Measurements from ENCODE around the gene NEGR1. TPM values are rescaled to one million over a fixed set of nuclear protein-coding genes. Genes with fewer than 3 reads are reported as not detected.

The NEGR1 gene
- total RNA-seq, 1 experiment from 2014 or later, result 19.2 TPM

DNA sequence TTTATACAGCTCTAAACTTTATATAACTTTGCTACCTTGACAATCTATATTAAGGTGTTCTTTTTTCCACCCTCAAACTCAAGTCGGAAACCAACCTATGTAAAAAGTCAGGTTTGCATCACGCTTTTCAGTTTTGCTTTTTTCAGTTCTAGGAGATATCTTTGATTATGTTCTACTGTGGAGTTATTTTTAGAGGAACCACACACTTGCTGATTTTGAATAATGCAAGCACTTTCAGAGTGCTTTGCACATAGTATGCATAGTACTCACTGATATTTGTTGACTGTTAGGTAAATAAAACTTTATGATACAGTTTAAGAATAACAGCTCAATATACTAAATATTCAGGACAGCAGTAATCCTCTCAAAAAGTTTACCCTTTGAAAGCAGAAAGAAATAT is 637.3 kb downstream of the NEGR1 start:
- no TSS peak for BruUV-seq (replicated peaks)
- CTCF ChIA-PET, result no interaction called here
- no peak for DNase-seq
- H3K9me3 Mint-ChIP-seq (ENCODE audit: low read depth, unreplicated experiment), result peaks cover 7% of the 10 kb centered on the region
- no peaks in the 10 kb centered on the region for H3K27me3 Mint-ChIP-seq (ENCODE audit: unreplicated experiment)
- intact Hi-C loops (cut with micrococcal nuclease; ENCODE audit: unreplicated experiment), result no loop called here
- no peak overlapping the region for H3K27ac Mint-ChIP-seq (ENCODE audit: unreplicated experiment)
- no peak overlapping the region for H3K4me3 Mint-ChIP-seq (ENCODE audit: low read depth, unreplicated experiment)
- no peaks in the 10 kb centered on the region for H3K36me3 Mint-ChIP-seq (ENCODE audit: insufficient read depth, unreplicated experiment)
- TF ChIP-seq, protein P1, sequence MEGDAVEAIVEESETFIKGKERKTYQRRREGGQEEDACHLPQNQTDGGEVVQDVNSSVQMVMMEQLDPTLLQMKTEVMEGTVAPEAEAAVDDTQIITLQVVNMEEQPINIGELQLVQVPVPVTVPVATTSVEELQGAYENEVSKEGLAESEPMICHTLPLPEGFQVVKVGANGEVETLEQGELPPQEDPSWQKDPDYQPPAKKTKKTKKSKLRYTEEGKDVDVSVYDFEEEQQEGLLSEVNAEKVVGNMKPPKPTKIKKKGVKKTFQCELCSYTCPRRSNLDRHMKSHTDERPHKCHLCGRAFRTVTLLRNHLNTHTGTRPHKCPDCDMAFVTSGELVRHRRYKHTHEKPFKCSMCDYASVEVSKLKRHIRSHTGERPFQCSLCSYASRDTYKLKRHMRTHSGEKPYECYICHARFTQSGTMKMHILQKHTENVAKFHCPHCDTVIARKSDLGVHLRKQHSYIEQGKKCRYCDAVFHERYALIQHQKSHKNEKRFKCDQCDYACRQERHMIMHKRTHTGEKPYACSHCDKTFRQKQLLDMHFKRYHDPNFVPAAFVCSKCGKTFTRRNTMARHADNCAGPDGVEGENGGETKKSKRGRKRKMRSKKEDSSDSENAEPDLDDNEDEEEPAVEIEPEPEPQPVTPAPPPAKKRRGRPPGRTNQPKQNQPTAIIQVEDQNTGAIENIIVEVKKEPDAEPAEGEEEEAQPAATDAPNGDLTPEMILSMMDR (IDR thresholded peaks at IDR 0.05; ENCODE audit: unreplicated experiment), result no peak
- no peaks in the 10 kb centered on the region for H3K4me1 Mint-ChIP-seq (ENCODE audit: low read depth, unreplicated experiment)

DNA sequence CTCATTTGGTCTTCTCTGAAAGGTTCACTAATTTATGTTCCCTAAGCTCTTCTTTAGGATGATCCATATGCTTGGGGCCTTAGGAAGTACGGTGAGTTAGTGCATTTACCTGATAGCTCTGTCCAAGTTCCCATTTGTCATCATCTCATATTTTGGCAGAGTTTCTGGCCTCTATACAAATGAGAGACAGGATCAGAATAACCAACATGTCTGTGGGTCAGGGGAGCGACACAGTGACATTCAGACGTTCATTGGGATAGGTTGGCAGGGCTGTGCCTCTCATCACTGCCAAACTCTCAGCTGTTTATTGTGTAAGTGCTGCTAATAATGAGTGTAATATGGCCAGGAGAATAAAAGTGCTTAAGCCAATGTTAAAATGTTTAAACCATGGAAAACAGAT is 640.4 kb downstream of the NEGR1 start:
- CTCF ChIA-PET, result interaction anchor here (0.6 to 0.7 kb wide), 2 partner anchors 41 to 65 kb away, joined by 3 to 7 read pairs; no protein-coding TSS in a partner anchor
- Mint-ChIP-seq H3K4me3 (ENCODE audit: low read depth, unreplicated experiment) (no peak overlapping the region), H3K27ac (ENCODE audit: unreplicated experiment) (no peak overlapping the region), H3K27me3 (ENCODE audit: unreplicated experiment) (no peaks in the 10 kb centered on the region), H3K36me3 (ENCODE audit: insufficient read depth, unreplicated experiment) (no peaks in the 10 kb centered on the region), H3K4me1 (ENCODE audit: low read depth, unreplicated experiment) (no peaks in the 10 kb centered on the region), H3K9me3 (ENCODE audit: low read depth, unreplicated experiment) (peaks cover 7% of the 10 kb centered on the region)
- no peak for DNase-seq
- TF ChIP-seq, protein P1 (IDR thresholded peaks at IDR 0.05; ENCODE audit: unreplicated experiment), result no peak
- no TSS peak for BruUV-seq (replicated peaks)
- intact Hi-C loops (cut with micrococcal nuclease; ENCODE audit: unreplicated experiment), result no loop called here

DNA sequence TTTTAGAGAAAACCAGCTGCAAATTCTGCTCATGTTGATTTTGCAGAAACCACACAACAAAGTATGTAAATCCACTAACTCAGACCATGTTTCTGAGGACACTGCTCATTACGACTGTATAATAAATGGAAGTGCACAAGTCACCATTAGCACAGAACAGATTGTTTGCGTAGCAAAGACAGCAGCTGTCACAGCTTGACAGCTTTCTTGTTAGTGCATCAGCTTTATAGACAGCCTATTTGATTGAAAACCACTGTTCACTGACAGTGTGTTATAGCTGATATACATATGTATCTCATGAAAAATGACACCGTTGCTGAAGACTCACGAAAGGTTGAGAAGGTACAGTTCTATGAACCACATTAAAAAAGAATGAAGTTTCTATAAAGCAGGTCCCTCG is 641.3 kb downstream of the NEGR1 start:
- TF ChIP-seq, protein P1 (IDR thresholded peaks at IDR 0.05; ENCODE audit: unreplicated experiment), result no peak
- no peak for DNase-seq
- no peaks in the 10 kb centered on the region for H3K36me3 Mint-ChIP-seq (ENCODE audit: insufficient read depth, unreplicated experiment)
- intact Hi-C loops (cut with micrococcal nuclease; ENCODE audit: unreplicated experiment), result no loop called here
- no TSS peak for BruUV-seq (replicated peaks)
- no peak overlapping the region for H3K4me3 Mint-ChIP-seq (ENCODE audit: low read depth, unreplicated experiment)
- H3K4me1 Mint-ChIP-seq (ENCODE audit: low read depth, unreplicated experiment), result no peaks in the 10 kb centered on the region
- peaks cover 7% of the 10 kb centered on the region for H3K9me3 Mint-ChIP-seq (ENCODE audit: low read depth, unreplicated experiment)
- H3K27me3 Mint-ChIP-seq (ENCODE audit: unreplicated experiment), result no peaks in the 10 kb centered on the region
- CTCF ChIA-PET, result no interaction called here
- H3K27ac Mint-ChIP-seq (ENCODE audit: unreplicated experiment), result no peak overlapping the region

DNA sequence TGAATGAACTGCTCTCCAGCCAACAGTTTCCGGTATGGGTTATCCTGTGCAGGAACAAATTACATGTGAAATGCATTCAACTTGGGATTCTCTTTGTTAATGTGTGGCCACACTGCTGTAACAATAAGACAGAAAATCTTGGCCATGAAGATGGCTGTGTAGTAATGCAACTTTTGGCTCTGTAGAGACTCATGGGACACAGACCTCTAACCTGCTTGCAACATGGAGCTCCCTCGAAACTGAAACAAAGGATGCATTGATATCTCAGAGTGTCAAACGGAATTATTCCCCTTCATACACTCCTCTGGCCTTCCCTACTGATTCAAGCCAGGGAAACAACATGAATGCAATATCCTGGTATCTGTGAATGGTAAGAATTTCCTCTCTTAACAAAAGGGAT is 642.2 kb downstream of the NEGR1 start:
- Mint-ChIP-seq H3K36me3 (ENCODE audit: insufficient read depth, unreplicated experiment) (no peaks in the 10 kb centered on the region), H3K27ac (ENCODE audit: unreplicated experiment) (no peak overlapping the region), H3K9me3 (ENCODE audit: low read depth, unreplicated experiment) (peaks cover 9% of the 10 kb centered on the region), H3K4me3 (ENCODE audit: low read depth, unreplicated experiment) (no peak overlapping the region), H3K27me3 (ENCODE audit: unreplicated experiment) (no peaks in the 10 kb centered on the region), H3K4me1 (ENCODE audit: low read depth, unreplicated experiment) (no peaks in the 10 kb centered on the region)
- BruUV-seq (replicated peaks), result no TSS peak
- TF ChIP-seq, protein P1 (IDR thresholded peaks at IDR 0.05; ENCODE audit: unreplicated experiment), result no peak
- CTCF ChIA-PET, result no interaction called here
- no peak for DNase-seq
- intact Hi-C loops (cut with micrococcal nuclease; ENCODE audit: unreplicated experiment), result no loop called here

All from Calu3 (cell line).